GM21737 (cell line): ENCODE measurements around the gene ABHD12B.
"Not testable (repeated sequence)": the region's sequence is repeated elsewhere in the genome, so short reads cannot be mapped to it uniquely, and the experiment has no call there.

Experiments
- ATAC-seq: cut with Tn5 transposase; IDR thresholded peaks from one replicate; pipeline ENCODE4 v1.9.1; 2021; ENCODE audit warnings: mild to moderate bottlenecking, moderate library complexity; ENCODE audit not compliant: unreplicated experiment

ABHD12B gene

DNA sequence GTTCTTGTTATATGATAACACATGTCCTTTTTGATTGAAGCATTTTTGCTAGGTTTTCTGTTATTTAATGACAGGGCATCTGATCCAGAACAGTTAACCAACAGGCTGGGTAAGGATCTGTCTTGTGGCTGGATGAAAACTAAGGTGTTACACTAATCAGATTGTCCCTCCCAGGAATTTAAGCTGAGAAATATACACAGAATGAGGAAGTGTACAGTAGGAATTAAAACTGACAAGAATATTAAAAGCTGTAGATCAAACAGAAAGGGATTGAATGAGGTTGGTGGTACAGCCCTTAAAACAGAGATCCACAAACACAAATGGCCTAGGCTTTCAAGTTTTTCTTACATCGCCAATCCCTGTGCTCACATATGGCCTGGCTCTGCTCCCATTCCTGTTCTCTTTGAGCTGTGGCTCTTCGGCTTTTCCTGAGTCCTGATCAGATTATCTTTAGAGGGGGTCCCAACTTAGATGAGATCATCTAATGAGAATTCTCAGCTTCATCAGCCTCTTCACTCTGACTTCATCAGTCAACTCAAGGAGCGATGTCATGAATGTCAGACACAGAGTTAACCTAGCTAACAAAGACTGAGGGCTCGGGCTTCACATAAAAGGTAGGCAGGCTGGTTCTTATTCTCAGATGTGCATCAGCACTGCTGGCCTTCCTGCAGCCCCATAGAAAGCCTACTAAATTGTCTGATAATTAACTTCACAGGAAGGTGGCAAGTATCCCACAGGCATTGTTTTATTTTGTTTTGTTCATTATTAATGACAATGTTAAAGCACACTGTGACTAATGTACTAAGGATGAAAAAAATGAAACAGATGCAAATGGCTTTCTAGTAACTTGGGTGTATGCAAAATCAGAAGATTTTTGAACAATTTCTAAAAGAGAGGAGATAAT, 61.0 kb downstream of the ABHD12B start:
- ATAC-seq, result no peak

DNA sequence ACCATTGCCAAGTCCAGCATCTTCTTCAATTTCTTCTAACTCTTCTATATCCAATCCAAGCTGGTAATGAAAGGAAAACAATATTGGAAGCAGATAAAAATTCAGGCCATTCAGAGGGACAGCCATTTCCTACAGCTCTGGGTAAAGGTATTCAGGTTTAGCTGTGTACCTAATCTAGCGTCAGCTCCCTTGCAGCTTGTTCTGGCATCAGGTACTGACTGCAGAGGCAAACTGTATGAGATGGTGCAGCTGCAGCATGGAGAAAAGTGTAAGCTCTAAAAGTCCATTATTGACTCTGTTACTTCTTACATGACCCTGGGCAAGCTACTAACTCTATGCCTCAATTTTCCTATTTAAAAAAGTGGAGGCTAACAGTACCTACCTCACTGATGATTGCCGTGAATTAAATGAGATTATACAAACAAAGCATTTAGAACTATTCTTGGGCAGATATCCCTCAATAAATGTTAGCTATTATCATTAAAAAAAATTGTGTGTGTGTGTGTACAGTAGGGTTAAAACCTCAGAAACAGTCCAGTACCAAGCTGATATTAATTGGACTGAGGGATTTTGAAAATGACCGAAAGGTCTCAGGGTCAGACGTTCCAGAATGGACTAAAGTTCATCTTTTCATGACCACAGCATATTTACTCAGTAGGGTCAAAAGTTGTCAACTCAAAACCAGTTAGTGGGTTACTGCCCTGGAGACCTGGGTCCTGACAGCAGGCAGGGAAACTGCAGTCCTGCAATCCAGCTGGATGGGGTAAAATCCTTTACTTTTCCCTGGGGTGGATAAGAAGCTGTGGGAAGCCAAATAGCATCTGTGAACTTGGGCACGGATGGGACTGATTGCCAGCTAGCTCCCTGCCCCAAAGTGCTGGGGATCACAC, 63.5 kb downstream of the ABHD12B start:
- no peak for ATAC-seq

DNA sequence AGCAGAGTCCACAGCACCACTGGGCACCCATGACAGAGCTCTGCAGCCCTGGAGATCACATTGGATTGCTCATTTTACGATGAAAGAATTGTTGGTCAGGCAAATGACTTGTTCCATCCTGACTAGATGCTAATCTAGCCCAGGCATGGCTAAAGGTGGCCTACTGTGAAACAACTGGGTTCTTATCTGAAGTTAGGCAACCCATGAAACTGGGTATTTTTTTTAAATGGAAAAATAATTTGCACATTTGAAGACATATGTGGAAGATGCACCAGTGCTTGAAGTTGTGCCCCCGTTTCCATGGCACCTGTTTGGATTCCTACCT, 64.1 kb downstream of the ABHD12B start:
- no peak for ATAC-seq

DNA sequence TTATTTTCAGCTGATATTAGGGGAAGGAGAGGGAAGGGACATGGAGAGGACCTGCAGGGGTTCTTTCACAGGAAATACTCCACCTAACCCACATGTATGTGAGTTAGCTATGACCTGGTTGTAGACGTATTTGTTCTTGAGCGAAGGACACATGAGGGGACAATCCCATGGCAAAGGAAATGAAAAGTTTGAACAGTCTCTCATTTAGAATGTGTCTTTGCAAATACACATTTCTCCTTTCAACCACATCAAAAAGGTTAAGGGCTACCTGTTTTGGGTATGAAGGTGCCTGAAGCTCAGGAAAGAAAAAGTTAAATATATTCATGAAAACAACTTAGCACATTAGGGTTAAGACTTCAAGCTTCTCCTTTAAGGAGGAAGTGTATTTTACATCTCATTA, 65.0 kb downstream of the ABHD12B start:
- ATAC-seq, result no peak

DNA sequence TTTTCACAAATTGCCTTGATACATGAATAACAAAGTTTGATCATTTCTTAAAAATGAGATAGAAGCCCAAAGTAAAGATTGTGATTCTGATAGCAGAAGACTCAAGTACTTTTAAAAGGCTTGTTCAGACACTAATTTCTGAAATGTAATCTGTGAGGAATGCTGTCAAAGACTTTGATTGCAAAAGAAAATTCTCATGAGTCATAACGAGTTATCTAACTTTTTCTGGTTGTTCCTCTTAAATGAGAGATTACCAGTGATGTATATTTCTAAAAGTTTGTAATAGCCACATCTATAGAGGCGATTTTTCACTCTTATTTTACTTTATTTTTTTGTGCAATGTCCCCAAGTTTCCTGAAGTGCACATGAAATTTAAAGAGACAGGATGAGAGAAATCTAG, 65.5 kb downstream of the ABHD12B start:
- no peak for ATAC-seq

DNA sequence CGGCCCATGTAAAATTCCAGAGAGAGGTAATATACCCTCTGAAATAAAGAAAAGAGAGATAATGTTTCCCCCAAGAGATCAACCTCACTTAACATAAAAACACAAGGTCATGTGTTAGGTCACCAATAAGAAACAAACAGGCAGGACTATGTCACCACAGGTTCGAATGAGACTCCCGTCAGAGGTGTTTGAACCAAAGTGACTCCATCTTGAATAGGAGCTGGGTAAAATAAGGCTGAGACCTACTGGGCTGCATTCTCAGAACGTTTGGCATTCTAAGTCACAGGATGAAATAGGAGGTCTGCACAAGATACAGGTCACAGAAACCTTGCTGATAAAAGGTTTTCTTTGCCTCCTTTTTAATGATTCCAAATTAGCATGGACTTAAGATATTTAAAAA, 65.9 kb downstream of the ABHD12B start:
- ATAC-seq, result no peak

DNA sequence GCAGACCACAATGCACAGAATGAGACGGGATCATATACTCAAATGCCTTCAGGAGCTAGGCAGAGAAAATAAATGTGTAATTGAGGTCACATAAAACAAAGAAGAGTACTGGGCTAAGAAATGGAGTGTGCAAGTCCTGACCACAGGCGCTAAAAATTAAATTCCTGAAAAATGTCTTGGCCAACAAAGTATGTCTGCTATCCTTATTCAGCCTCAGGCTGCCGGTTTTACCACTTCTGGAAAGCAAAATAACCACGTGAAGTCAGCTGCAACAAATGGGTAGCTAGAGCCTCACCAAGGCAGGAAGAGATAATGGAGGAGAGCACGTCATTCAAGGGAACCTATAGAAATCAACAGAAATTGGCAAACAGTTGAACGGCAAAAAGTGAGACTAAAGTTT, 69.3 kb downstream of the ABHD12B start:
- no peak for ATAC-seq

DNA sequence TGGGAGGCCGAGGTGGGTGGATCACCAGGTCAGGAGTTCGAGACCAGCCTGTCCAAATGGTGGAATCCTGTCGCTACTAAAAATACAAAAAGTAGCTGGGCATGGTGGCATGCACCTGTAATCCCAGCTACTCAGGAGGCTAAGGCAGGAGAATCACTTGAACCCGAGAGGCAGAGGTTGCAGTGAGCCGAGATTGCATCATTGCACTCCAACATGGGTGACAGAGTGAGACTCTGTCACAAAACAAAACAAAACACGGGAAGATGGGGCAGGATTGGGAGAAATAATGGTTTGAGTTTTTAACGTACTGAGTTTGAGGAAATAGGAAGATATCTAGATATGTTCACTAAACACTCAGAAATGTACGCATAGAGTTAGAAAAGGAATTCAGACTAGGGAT, 69.8 kb downstream of the ABHD12B start:
- not testable (repeated sequence) for ATAC-seq

DNA sequence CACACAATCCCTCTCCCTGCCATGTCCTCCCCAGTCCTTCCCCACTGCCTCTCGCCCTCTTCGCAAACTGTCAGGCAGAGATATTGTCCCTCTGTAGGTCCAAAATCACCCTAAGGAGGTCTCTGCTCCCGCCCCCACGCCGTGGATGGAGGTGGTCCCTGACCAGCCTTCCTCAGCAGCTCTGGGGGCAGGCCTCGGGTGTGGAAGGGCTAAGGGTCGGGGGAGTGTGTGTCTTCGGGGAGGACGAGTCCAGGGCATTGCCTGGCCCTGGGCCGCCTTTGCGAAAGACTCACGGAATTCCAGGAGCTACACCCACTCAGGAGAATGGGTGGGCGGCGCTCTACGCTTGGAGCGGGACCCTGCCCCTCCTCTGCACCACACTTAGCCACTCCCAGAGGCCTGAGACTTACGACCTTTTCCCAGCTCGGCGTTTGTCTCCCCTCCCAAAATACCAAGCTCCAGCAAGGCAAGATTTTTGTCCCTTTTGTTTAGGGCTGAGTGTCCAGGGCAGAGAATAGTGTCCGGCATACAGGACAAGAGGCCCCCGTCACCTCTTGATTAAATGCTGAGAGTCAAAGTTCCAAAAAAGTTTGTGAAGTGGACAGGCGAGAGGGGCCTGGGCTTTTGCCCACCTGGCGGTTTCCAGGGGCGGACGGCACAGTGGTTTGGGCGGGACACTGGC, 71.5 kb downstream of the ABHD12B start:
- ATAC-seq, result no peak

DNA sequence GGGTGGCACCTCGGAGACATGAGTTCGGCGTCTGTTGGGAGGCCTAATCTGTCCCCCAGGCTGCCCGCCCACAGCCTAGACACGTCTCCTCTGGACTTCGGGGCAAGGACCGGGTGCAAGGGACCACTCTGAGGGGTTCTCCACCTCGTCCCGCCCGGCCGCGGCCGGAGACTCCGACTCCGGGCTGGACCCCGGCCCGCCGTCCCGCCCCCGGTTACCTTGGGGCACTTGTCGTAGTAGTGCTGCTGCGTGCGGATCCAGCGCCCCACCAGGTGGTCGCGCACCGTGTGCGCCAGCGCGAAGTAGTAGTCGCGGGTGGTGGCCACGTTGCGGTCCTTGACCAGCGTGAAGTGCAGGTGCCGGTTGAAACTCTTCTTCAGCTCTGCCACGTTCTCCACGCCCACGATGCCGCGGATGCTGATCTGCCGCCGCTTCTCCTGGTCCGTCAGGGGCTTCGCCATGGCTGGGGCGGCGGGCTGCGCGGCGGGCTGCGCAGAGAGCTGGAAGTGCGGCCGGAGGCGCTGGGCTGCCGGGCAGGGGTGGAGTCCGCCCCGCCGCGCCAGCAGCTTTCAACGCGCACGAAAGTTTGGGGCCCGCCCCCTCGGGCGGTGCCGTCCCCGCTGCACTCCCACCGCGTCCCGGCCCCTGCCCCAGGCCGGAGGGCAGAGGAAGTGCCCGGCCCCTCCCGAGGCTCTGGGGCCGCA, 72.2 kb downstream of the ABHD12B start, which contains the start of gene PYGL:
PYGL (minus strand) TSS at position 541 of the 704 bp plus-strand sequence; CDS start at position 461, 80 bp downstream.
- ATAC-seq, result no peak

DNA sequence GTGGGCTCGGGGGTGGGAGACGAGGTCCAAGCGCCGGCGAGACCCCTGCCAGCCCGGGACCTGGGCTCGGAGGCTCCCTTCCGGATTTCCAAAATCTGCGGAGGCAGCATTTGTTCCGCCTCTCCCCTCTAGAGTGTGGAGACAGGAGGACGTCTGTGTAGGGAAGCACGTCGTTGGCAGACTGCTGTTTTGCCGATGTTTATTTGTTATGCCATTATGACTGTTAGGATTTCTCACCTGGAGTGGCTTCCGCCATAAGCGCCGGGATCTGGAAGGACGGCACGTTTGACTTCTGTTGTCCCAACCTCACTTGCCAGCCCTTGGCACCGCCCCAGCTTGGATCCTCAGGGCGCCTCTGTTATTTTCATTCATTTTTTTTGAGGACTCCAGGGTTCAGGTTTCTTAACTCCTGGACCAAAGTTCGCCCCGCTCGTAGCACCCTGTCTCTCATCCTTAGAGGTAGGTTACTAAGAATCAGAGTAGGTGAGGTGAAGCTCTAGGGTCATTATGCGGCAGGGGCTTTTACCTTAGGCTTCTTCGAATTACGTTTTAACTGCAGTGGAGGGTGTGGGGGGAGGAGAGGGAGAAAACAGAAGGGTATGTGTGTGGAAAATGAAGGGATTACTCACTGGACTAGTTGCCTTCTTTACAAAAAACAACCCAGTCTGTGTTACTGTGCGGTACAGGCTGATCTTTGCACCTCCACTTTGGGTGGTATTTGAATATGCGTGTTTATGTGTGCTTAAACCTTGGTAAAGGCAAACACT, 73.0 kb downstream of the ABHD12B start:
- ATAC-seq, result no peak

DNA sequence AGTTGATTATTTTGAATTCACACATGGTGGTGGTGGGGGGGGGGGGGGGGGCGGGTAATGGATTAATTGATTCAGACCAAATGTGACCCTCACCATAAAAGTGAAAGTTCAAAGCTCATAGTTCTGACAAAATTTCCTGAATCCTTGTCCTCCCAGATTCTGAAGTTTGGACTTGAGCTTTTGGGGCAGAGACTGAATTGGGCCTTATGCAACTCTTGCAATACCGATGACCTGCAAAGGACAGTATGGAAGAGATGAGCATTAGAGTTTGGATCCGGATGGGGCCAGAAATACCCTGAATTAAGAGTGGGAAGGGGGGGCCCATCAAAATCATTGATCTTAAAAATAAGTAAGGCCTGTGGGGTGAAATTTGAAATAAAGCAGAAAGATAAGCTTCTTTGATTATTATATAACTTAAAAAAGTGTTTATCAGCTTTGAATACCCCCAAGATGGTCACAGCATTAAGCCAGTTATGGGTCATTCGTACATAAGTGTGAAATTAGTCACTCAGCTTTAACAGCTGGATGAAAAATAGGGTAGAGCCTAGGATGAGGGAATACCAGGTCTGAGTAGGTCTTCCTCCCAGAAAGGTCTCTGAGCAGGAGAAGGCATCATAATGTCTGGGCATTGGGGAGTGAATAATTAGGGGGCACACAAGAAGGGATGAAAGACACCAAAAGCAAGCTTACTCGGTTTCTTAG, 74.5 kb downstream of the ABHD12B start:
- no peak for ATAC-seq

DNA sequence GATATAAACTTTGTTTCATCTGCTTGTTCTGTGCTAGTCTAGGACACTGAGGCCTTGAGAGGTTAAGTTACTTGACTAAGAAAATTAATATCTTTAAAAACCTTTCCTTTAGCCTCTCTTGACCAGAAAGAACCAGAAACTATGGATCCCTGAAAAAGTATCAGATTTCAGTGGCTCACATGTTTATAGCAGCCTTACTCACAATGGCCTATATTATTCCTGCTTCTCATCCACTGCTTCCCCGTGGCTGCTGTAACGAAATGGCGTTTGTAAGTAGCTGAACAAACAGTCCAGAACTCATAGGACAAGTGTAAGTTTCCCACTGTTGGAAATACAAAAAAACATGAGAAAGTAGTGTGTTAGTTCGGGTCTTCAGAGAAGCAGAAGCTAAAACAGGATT, 75.6 kb downstream of the ABHD12B start:
- ATAC-seq, result no peak

DNA sequence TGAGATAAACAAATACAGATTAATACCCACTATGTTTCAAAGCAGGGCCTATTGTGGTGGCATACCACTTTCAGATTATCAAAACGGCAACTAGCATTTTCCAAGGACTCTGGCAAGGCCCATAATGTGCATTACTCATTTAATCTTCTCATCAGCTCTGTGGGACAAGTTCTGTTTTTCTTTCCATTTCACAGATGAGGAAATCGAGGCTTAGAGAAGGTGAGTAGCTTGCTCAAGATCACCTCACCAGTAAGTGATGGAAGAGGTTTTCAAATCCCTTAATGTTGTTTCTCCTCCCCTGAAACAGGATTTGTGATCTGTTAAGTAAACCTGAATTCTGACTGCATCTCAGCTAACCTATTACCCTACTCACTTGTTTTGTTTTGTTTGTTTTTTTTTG, 76.4 kb downstream of the ABHD12B start:
- ATAC-seq, result no peak

DNA sequence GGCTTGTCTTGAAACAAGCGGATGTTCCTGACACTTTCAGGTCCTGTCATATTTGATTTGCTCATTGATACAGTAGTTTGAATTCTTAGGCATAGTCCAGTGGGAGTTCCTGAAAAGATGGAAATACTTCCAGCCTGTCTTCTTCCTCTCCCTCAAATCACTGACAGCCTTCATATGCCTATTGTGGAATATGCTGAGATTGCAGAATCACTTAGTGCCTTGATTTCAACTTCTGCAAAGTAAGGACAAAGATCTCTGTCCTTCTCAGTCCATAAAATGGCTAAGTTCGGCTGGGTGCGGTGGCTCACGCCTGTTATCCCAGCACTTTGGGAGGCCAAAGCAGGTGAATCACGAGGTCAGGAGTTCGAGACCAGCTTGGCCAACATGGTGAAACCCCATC, 79.2 kb downstream of the ABHD12B start:
- no peak for ATAC-seq

DNA sequence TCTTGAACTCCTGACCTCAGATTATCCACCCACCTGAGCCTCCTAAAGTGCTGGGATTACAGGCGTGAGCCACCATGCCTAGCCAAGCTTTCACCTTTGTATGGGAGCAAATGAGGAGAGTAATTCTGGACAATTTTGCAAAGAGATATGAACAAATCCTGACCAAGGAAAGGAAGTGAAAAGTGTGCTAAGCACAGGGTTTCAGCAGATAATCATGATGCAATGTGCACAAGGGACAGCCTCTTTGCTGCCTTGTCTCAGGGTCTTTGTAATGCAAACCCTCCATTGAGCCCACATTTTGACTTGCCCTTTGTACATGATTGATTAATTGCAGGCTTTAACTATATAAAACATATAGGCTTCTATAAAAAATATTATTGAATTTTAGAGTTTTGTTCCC, 81.6 kb downstream of the ABHD12B start:
- ATAC-seq, result no peak
